Measurements from ENCODE around the gene MOB2.
"Not testable (repeated sequence)": the region's sequence is repeated elsewhere in the genome, so short reads cannot be mapped to it uniquely, and the experiment has no call there.

Gene MOB2

GRCh38 chr11:1425439-1425838, 61.1 kb downstream of the MOB2 start:
- Mint-ChIP-seq H3K27me3 (ENCODE audit: low read depth, poor library complexity) (no peaks in the 10 kb centered on the region), H3K4me1 (no peaks in the 10 kb centered on the region), H3K4me3 (no peak overlapping the region), H3K36me3 (ENCODE audit: low read depth) (no peaks in the 10 kb centered on the region), H3K27ac (no peak overlapping the region), H3K9me3 (no peaks in the 10 kb centered on the region)
- TF ChIP-seq, protein P1, sequence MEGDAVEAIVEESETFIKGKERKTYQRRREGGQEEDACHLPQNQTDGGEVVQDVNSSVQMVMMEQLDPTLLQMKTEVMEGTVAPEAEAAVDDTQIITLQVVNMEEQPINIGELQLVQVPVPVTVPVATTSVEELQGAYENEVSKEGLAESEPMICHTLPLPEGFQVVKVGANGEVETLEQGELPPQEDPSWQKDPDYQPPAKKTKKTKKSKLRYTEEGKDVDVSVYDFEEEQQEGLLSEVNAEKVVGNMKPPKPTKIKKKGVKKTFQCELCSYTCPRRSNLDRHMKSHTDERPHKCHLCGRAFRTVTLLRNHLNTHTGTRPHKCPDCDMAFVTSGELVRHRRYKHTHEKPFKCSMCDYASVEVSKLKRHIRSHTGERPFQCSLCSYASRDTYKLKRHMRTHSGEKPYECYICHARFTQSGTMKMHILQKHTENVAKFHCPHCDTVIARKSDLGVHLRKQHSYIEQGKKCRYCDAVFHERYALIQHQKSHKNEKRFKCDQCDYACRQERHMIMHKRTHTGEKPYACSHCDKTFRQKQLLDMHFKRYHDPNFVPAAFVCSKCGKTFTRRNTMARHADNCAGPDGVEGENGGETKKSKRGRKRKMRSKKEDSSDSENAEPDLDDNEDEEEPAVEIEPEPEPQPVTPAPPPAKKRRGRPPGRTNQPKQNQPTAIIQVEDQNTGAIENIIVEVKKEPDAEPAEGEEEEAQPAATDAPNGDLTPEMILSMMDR (IDR thresholded peaks at IDR 0.05): no peak
- DNase-seq: no peak

DNA sequence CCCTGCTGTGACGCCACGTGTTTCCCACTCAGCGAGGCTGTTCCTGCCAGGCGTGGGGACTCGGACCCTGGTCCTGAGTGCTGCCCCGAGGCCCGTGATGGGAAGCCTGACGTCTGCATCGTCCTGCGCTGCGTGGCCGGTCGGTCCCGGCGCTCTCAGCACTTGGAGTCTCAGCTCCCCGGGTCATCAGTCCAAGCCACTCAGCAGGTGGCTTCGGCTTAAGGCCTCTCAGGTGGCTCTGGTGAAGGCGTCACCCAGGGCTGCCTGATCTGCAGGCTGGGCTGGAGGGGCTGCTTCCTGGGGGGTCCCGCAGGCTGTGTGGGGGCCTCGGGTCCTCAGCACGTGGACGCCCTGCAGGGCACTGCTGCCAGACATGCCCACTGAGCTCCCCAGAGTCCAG, 61.6 kb downstream of the MOB2 start:
- TF ChIP-seq, protein P1 (IDR thresholded peaks at IDR 0.05): no peak
- Mint-ChIP-seq H3K9me3 (peaks cover 1% of the 10 kb centered on the region), H3K36me3 (ENCODE audit: low read depth) (no peaks in the 10 kb centered on the region), H3K27me3 (ENCODE audit: low read depth, poor library complexity) (no peaks in the 10 kb centered on the region), H3K4me3 (no peak overlapping the region), H3K27ac (no peak overlapping the region), H3K4me1 (no peaks in the 10 kb centered on the region)
- DNase-seq: no peak

DNA sequence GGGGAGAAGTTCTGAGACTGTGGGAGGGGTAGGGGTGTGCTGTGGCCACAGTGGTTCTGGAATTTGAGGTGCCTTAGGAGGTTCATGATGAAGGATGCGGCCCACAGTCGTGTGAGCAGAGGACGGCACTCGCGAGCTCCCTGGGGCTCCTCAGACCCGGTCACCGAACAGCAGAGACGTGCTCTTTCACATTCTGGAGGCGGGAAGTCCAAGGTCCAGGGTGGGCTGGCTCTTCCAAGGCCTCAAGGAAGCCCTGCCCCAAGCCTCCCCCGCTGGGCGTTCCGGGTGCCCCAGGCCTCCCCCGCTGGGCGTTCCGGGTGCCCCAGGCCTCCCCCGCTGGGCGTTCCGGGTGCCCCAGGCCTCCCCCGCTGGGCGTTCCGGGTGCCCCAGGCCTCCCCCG, 63.2 kb downstream of the MOB2 start:
- H3K27ac Mint-ChIP-seq; H3K36me3 Mint-ChIP-seq (ENCODE audit: low read depth); H3K4me3 Mint-ChIP-seq; DNase-seq; H3K4me1 Mint-ChIP-seq; H3K27me3 Mint-ChIP-seq (ENCODE audit: low read depth, poor library complexity): not testable (repeated sequence)
- peaks cover 17% of the 10 kb centered on the region for H3K9me3 Mint-ChIP-seq

GRCh38 chr11:1422981-1423380, 63.6 kb downstream of the MOB2 start:
- TF ChIP-seq, protein P1 (IDR thresholded peaks at IDR 0.05): no peak
- H3K36me3 Mint-ChIP-seq (ENCODE audit: low read depth): peaks cover 4% of the 10 kb centered on the region
- peaks cover 21% of the 10 kb centered on the region for H3K9me3 Mint-ChIP-seq
- H3K27me3 Mint-ChIP-seq (ENCODE audit: low read depth, poor library complexity): no peaks in the 10 kb centered on the region
- H3K4me1 Mint-ChIP-seq: no peaks in the 10 kb centered on the region
- DNase-seq: no peak
- no peak overlapping the region for H3K27ac Mint-ChIP-seq
- H3K4me3 Mint-ChIP-seq: no peak overlapping the region

DNA sequence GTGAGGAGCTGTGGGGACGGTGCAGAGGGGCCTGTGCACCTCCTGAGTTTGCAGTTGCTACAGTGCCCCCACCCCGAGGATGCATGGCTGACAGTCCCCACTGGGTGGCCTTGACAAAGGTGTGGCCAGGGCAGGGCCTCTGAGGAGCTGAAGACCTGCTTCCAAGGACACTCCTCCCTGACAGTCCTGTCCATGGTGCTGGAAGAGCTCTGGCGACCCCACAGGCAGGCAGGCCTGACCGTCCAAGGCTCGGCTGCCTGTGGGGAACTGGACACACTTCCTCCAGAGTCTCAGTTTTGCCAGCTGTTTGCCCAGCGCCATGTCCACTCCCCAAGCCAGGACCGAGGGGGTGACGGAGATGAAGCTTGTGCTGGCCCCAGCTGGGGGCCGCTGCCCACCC, 64.1 kb downstream of the MOB2 start:
- TF ChIP-seq, protein P1 (IDR thresholded peaks at IDR 0.05): no peak
- H3K27ac Mint-ChIP-seq: no peak overlapping the region
- H3K4me3 Mint-ChIP-seq: no peak overlapping the region
- no peaks in the 10 kb centered on the region for H3K27me3 Mint-ChIP-seq (ENCODE audit: low read depth, poor library complexity)
- peaks cover 4% of the 10 kb centered on the region for H3K36me3 Mint-ChIP-seq (ENCODE audit: low read depth)
- H3K9me3 Mint-ChIP-seq: peaks cover 25% of the 10 kb centered on the region
- DNase-seq: peak; percentile 50
- no peaks in the 10 kb centered on the region for H3K4me1 Mint-ChIP-seq

DNA sequence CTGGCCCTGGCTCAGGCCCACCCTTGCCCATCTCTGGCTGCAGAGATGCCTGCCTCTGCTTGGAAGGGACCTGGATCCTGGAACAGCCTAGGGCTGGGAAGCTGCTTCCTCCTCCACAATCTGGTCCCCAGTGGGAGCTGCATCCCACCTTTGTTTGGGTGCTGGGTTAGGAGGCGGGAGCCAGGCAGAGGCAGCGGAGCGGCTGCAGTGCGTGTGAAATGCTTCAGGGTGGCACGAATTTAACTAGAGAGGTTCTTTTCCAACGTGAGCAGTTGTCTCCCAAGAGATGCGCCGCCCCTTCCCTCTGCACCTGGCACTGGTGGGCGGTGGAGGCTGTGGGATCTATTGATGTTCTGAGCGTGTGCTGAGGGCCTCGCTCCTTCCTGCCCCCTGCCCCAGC, 65.3 kb downstream of the MOB2 start:
- H3K36me3 Mint-ChIP-seq (ENCODE audit: low read depth): peaks cover 4% of the 10 kb centered on the region
- DNase-seq: no peak
- TF ChIP-seq, protein P1 (IDR thresholded peaks at IDR 0.05): no peak
- peaks cover 37% of the 10 kb centered on the region for H3K9me3 Mint-ChIP-seq
- no peak overlapping the region for H3K4me3 Mint-ChIP-seq
- H3K4me1 Mint-ChIP-seq: no peaks in the 10 kb centered on the region
- no peaks in the 10 kb centered on the region for H3K27me3 Mint-ChIP-seq (ENCODE audit: low read depth, poor library complexity)
- H3K27ac Mint-ChIP-seq: no peak overlapping the region
